Dendritic cell treated with granulocyte-macrophage colony-stimulating factor and Interleukin-4, amounts not matched to agents 40 ng/mL and 50 ng/mL, for 4 days (primary cell): ENCODE data around the gene BRD4.
A peak's percentile ranks its signal among the peaks of the same experiment; 100 is the strongest.
"Not testable (repeated sequence)": the region's sequence is repeated elsewhere in the genome, so short reads cannot be mapped to it uniquely, and the experiment has no call there.

Experiments
- H3K27ac Mint-ChIP-seq: one replicate; pipeline ENCODE4 v1.8.0; 2022; ENCODE audit warnings: mild to moderate bottlenecking, mixed read lengths
- H3K27me3 Mint-ChIP-seq: one replicate; pipeline ENCODE4 v1.8.0; 2022; ENCODE audit warnings: mild to moderate bottlenecking, mixed read lengths
- H3K36me3 Mint-ChIP-seq: one replicate; pipeline ENCODE4 v1.8.0; 2022; ENCODE audit warnings: low read depth, mixed read lengths
- H3K4me1 Mint-ChIP-seq: one replicate; pipeline ENCODE4 v1.8.0; 2022; ENCODE audit warnings: low read depth, mixed read lengths
- H3K4me3 Mint-ChIP-seq: one replicate; pipeline ENCODE4 v1.8.0; 2022; ENCODE audit warnings: mild to moderate bottlenecking, moderate library complexity, mixed read lengths
- H3K9me3 Mint-ChIP-seq: one replicate; pipeline ENCODE4 v1.8.0; 2022; ENCODE audit warnings: mixed read lengths
- intact Hi-C: fragments of 100-400 bp; cut with micrococcal nuclease; formaldehyde crosslinking; loops from one replicate; pipeline ENCODE4 v1.15.0; 2022

Gene BRD4

GRCh38 chr19:15371119-15371518, 38.8 kb upstream of the BRD4 start:
- intact Hi-C loops: no loop called here
- no peaks in the 10 kb centered on the region for H3K27me3 Mint-ChIP-seq
- no peak overlapping the region for H3K4me3 Mint-ChIP-seq
- H3K4me1 Mint-ChIP-seq: peaks cover 13% of the 10 kb centered on the region
- no peaks in the 10 kb centered on the region for H3K9me3 Mint-ChIP-seq
- H3K27ac Mint-ChIP-seq: no peak overlapping the region
- H3K36me3 Mint-ChIP-seq: peaks cover 89% of the 10 kb centered on the region

GRCh38 chr19:15369594-15369891, 37.2 kb upstream of the BRD4 start:
- no peak overlapping the region for H3K4me3 Mint-ChIP-seq
- H3K27me3 Mint-ChIP-seq: no peaks in the 10 kb centered on the region
- H3K27ac Mint-ChIP-seq: no peak overlapping the region
- peaks cover 4% of the 10 kb centered on the region for H3K4me1 Mint-ChIP-seq
- H3K36me3 Mint-ChIP-seq: peaks cover 100% of the 10 kb centered on the region
- intact Hi-C loops: no loop called here
- no peaks in the 10 kb centered on the region for H3K9me3 Mint-ChIP-seq

GRCh38 chr19:15368798-15369593, 36.7 kb upstream of the BRD4 start:
- intact Hi-C loops: no loop called here

GRCh38 chr19:15368051-15368632, 35.8 kb upstream of the BRD4 start:
- no peaks in the 10 kb centered on the region for H3K27me3 Mint-ChIP-seq
- H3K9me3 Mint-ChIP-seq: no peaks in the 10 kb centered on the region
- H3K4me3 Mint-ChIP-seq: no peak overlapping the region
- H3K27ac Mint-ChIP-seq: peak overlapping the region; percentile 37
- intact Hi-C loops: no loop called here
- H3K36me3 Mint-ChIP-seq: peaks cover 99% of the 10 kb centered on the region
- no peaks in the 10 kb centered on the region for H3K4me1 Mint-ChIP-seq

More at GRCh38 chr19:15368798-15369593, 36.7 kb upstream of the BRD4 start:
- H3K4me1 Mint-ChIP-seq: no peaks in the 10 kb centered on the region
- H3K27me3 Mint-ChIP-seq: no peaks in the 10 kb centered on the region
- peaks cover 100% of the 10 kb centered on the region for H3K36me3 Mint-ChIP-seq
- no peak overlapping the region for H3K4me3 Mint-ChIP-seq
- no peak overlapping the region for H3K27ac Mint-ChIP-seq
- no peaks in the 10 kb centered on the region for H3K9me3 Mint-ChIP-seq

- no peaks in the 10 kb centered on the region for H3K27me3 Mint-ChIP-seq
- intact Hi-C loops: no loop called here
- H3K4me3 Mint-ChIP-seq: no peak overlapping the region
- H3K27ac Mint-ChIP-seq: peak overlapping the region; percentile 37
- H3K4me1 Mint-ChIP-seq: no peaks in the 10 kb centered on the region
- H3K9me3 Mint-ChIP-seq: no peaks in the 10 kb centered on the region
- peaks cover 99% of the 10 kb centered on the region for H3K36me3 Mint-ChIP-seq
These were observed 35.1 kb upstream of the BRD4 start for GRCh38 chr19:15367439-15367838.

GRCh38 chr19:15365264-15365663, 32.9 kb upstream of the BRD4 start:
- H3K4me1 Mint-ChIP-seq: no peaks in the 10 kb centered on the region
- no peaks in the 10 kb centered on the region for H3K9me3 Mint-ChIP-seq
- no peaks in the 10 kb centered on the region for H3K27me3 Mint-ChIP-seq
- no peak overlapping the region for H3K27ac Mint-ChIP-seq
- intact Hi-C loops: no loop called here
- peaks cover 99% of the 10 kb centered on the region for H3K36me3 Mint-ChIP-seq
- no peak overlapping the region for H3K4me3 Mint-ChIP-seq

- H3K4me3 Mint-ChIP-seq, intact Hi-C loops, H3K27ac Mint-ChIP-seq, H3K9me3 Mint-ChIP-seq, H3K4me1 Mint-ChIP-seq, H3K27me3 Mint-ChIP-seq: not testable (repeated sequence)
- H3K36me3 Mint-ChIP-seq: peaks cover 99% of the 10 kb centered on the region
These were observed 31.5 kb upstream of the BRD4 start for GRCh38 chr19:15363791-15364190.

GRCh38 chr19:15363048-15363447, 30.7 kb upstream of the BRD4 start:
- H3K4me3 Mint-ChIP-seq, intact Hi-C loops, H3K4me1 Mint-ChIP-seq, H3K27me3 Mint-ChIP-seq, H3K27ac Mint-ChIP-seq, H3K9me3 Mint-ChIP-seq: not testable (repeated sequence)
- H3K36me3 Mint-ChIP-seq: peaks cover 99% of the 10 kb centered on the region

- H3K27ac Mint-ChIP-seq: peak overlapping the region; percentile 32
- H3K9me3 Mint-ChIP-seq, H3K4me3 Mint-ChIP-seq, H3K4me1 Mint-ChIP-seq, intact Hi-C loops, H3K27me3 Mint-ChIP-seq: not testable (repeated sequence)
- peaks cover 99% of the 10 kb centered on the region for H3K36me3 Mint-ChIP-seq
These were observed 27.7 kb upstream of the BRD4 start for GRCh38 chr19:15360015-15360414.

- Mint-ChIP-seq H3K4me1 (peaks cover 8% of the 10 kb centered on the region), H3K27ac (peak overlapping the region; percentile 6), H3K9me3 (no peaks in the 10 kb centered on the region), H3K27me3 (no peaks in the 10 kb centered on the region), H3K4me3 (no peak overlapping the region), H3K36me3 (peaks cover 99% of the 10 kb centered on the region)
- intact Hi-C loops: no loop called here
These were observed 26.6 kb upstream of the BRD4 start for GRCh38 chr19:15358918-15359317.

- Mint-ChIP-seq H3K4me1 (peaks cover 8% of the 10 kb centered on the region), H3K27me3 (no peaks in the 10 kb centered on the region), H3K36me3 (peaks cover 98% of the 10 kb centered on the region), H3K4me3 (no peak overlapping the region), H3K27ac (no peak overlapping the region), H3K9me3 (no peaks in the 10 kb centered on the region)
- intact Hi-C loops: no loop called here
These were observed 25.6 kb upstream of the BRD4 start for GRCh38 chr19:15357906-15358305.

- intact Hi-C loops: no loop called here
- H3K4me1 Mint-ChIP-seq: peaks cover 8% of the 10 kb centered on the region
- peaks cover 76% of the 10 kb centered on the region for H3K36me3 Mint-ChIP-seq
- H3K27me3 Mint-ChIP-seq: no peaks in the 10 kb centered on the region
- H3K4me3 Mint-ChIP-seq: no peak overlapping the region
- H3K9me3 Mint-ChIP-seq: no peaks in the 10 kb centered on the region
- H3K27ac Mint-ChIP-seq: no peak overlapping the region
These were observed 22.4 kb upstream of the BRD4 start for GRCh38 chr19:15354566-15355296.

- intact Hi-C loops: no loop called here
- Mint-ChIP-seq H3K9me3 (no peaks in the 10 kb centered on the region), H3K27me3 (no peaks in the 10 kb centered on the region), H3K4me3 (no peak overlapping the region), H3K4me1 (peaks cover 7% of the 10 kb centered on the region), H3K27ac (no peak overlapping the region), H3K36me3 (peaks cover 68% of the 10 kb centered on the region)
These were observed 21.6 kb upstream of the BRD4 start for GRCh38 chr19:15353908-15354307.

GRCh38 chr19:15352535-15352934, 20.2 kb upstream of the BRD4 start:
- H3K27me3 Mint-ChIP-seq, H3K9me3 Mint-ChIP-seq, H3K4me3 Mint-ChIP-seq, intact Hi-C loops, H3K27ac Mint-ChIP-seq: not testable (repeated sequence)
- Mint-ChIP-seq H3K36me3 (peaks cover 58% of the 10 kb centered on the region), H3K4me1 (peaks cover 15% of the 10 kb centered on the region)
